ENCODE results near the gene GALNT2.

The GALNT2 gene

GRCh38 chr1:230204842-230205241 is 137.8 kb downstream of the GALNT2 start:
- TF ChIP-seq PPARA (CRISPR knock-in tag; IDR thresholded peaks at IDR 0.05; ENCODE audit: borderline replicate concordance) = no peak
- ATAC-seq = no peak

- ATAC-seq = no peak
- no peak for TF ChIP-seq BACH2 (CRISPR knock-in tag; IDR thresholded peaks at IDR 0.05; ENCODE audit: borderline replicate concordance)
- TF ChIP-seq PATZ1 (CRISPR knock-in tag; IDR thresholded peaks at IDR 0.05; ENCODE audit: borderline replicate concordance) = no peak
- no peak for TF ChIP-seq ZNF565 (CRISPR knock-in tag; conservative IDR thresholded peaks at IDR 0.05; ENCODE audit: low read depth)
- no peak for TF ChIP-seq ARNTL (CRISPR knock-in tag; IDR thresholded peaks at IDR 0.05; ENCODE audit: borderline replicate concordance, low read depth)
- TF ChIP-seq CSDC2 (CRISPR knock-in tag; IDR thresholded peaks at IDR 0.05) = no peak
- no peak for TF ChIP-seq SNAI2 (CRISPR knock-in tag; IDR thresholded peaks at IDR 0.05)
- no peak for TF ChIP-seq ZNF8 (CRISPR knock-in tag; IDR thresholded peaks at IDR 0.05)
- TF ChIP-seq CREB5 (CRISPR knock-in tag; IDR thresholded peaks at IDR 0.05; ENCODE audit: low read depth) = no peak
- no peak for TF ChIP-seq ZC3H10 (CRISPR knock-in tag; IDR thresholded peaks at IDR 0.05)
- no peak for TF ChIP-seq POU6F1 (CRISPR knock-in tag; IDR thresholded peaks at IDR 0.05; ENCODE audit: borderline replicate concordance, low read depth)
These were observed 138.7 kb downstream of the GALNT2 start for GRCh38 chr1:230205719-230206198.

GRCh38 chr1:230206207-230206606 is 139.2 kb downstream of the GALNT2 start:
- ATAC-seq = no peak
- TF ChIP-seq POU6F1 (CRISPR knock-in tag; IDR thresholded peaks at IDR 0.05; ENCODE audit: borderline replicate concordance, low read depth) = no peak
- no peak for TF ChIP-seq ZNF70 (CRISPR knock-in tag; IDR thresholded peaks at IDR 0.05)
- TF ChIP-seq CSRNP3 (CRISPR knock-in tag; IDR thresholded peaks at IDR 0.05) = no peak
- no peak for TF ChIP-seq ESRRG (CRISPR knock-in tag; IDR thresholded peaks at IDR 0.05)
- no peak for TF ChIP-seq ISL1 (CRISPR knock-in tag; IDR thresholded peaks at IDR 0.05)
- no peak for TF ChIP-seq ZNF8 (CRISPR knock-in tag; IDR thresholded peaks at IDR 0.05)
- no peak for TF ChIP-seq CREB5 (CRISPR knock-in tag; IDR thresholded peaks at IDR 0.05; ENCODE audit: low read depth)
- no peak for TF ChIP-seq ZFP30 (CRISPR knock-in tag; IDR thresholded peaks at IDR 0.05)
- TF ChIP-seq ARNTL (CRISPR knock-in tag; IDR thresholded peaks at IDR 0.05; ENCODE audit: borderline replicate concordance, low read depth) = no peak
- TF ChIP-seq OSR1 (CRISPR knock-in tag; IDR thresholded peaks at IDR 0.05) = no peak
- no peak for TF ChIP-seq PPARA (CRISPR knock-in tag; IDR thresholded peaks at IDR 0.05; ENCODE audit: borderline replicate concordance)
- no peak for TF ChIP-seq TOX (CRISPR knock-in tag; IDR thresholded peaks at IDR 0.05; ENCODE audit: borderline replicate concordance)
- no peak for TF ChIP-seq CSDC2 (CRISPR knock-in tag; IDR thresholded peaks at IDR 0.05)
- TF ChIP-seq TCF4 (CRISPR knock-in tag; IDR thresholded peaks at IDR 0.05; ENCODE audit: borderline replicate concordance) = no peak
- TF ChIP-seq ZFP3 (CRISPR knock-in tag; IDR thresholded peaks at IDR 0.05) = no peak
- TF ChIP-seq SNAI2 (CRISPR knock-in tag; IDR thresholded peaks at IDR 0.05) = no peak
- TF ChIP-seq BACH2 (CRISPR knock-in tag; IDR thresholded peaks at IDR 0.05; ENCODE audit: borderline replicate concordance) = no peak
- TF ChIP-seq RARB (CRISPR knock-in tag; IDR thresholded peaks at IDR 0.05) = no peak
- no peak for TF ChIP-seq ZC3H10 (CRISPR knock-in tag; IDR thresholded peaks at IDR 0.05)
